ENCODE results near the gene NTNG1. TPM values are rescaled to one million over a fixed set of nuclear protein-coding genes. Genes with fewer than 3 reads are reported as not detected.

The NTNG1 gene
- total RNA-seq, 1 donor from 2014 or later: 0.83 TPM

DNA sequence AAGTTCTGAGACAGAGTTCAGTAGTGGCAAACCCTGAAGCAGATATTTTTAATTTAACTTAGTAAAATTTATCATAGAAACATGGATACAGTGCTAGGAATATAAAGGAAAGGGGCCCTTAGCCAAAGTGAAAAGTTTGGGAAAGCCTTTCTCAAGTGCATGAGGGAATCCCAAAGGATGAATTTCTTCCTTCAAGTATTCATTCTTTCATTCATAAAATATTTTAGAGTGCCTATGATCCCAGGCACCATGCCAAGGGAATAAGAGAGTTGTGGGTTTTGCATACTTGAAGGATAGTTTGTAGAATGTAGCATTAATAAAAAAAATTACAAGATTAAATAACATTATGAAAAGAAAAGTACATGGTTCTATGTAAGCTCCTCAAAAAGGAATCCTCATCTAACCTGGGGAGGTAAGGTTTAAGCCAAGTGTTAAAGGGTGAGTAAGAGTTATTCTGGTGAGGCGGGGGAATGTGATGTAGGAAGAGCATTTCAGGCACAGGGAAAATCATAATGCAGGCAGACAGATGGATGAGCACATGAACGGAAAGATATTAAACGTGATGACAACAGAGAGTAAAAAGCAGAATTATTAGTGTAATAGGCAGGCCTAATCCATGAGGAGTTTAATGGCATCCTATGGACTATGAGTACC is 40.4 kb upstream of the NTNG1 start:
- Mint-ChIP-seq H3K36me3 (no peaks in the 10 kb centered on the region), H3K4me1 (no peaks in the 10 kb centered on the region), H3K27me3 (ENCODE audit: low read depth) (peaks cover 5% of the 10 kb centered on the region), H3K4me3 (no peak overlapping the region), H3K27ac (no peak overlapping the region), H3K9me3 (peaks cover 10% of the 10 kb centered on the region)
- DNase-seq (ENCODE audit: low spot score in 2 of 2, unreplicated experiment in 2 of 2): no peak
- TF ChIP-seq, protein P1, sequence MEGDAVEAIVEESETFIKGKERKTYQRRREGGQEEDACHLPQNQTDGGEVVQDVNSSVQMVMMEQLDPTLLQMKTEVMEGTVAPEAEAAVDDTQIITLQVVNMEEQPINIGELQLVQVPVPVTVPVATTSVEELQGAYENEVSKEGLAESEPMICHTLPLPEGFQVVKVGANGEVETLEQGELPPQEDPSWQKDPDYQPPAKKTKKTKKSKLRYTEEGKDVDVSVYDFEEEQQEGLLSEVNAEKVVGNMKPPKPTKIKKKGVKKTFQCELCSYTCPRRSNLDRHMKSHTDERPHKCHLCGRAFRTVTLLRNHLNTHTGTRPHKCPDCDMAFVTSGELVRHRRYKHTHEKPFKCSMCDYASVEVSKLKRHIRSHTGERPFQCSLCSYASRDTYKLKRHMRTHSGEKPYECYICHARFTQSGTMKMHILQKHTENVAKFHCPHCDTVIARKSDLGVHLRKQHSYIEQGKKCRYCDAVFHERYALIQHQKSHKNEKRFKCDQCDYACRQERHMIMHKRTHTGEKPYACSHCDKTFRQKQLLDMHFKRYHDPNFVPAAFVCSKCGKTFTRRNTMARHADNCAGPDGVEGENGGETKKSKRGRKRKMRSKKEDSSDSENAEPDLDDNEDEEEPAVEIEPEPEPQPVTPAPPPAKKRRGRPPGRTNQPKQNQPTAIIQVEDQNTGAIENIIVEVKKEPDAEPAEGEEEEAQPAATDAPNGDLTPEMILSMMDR (IDR thresholded peaks at IDR 0.05; ENCODE audit: unreplicated experiment): no peak

- TF ChIP-seq, protein P1 (IDR thresholded peaks at IDR 0.05; ENCODE audit: unreplicated experiment): no peak
- DNase-seq (ENCODE audit: low spot score in 2 of 2, unreplicated experiment in 2 of 2): no peak
- no peaks in the 10 kb centered on the region for H3K9me3 Mint-ChIP-seq
- no peaks in the 10 kb centered on the region for H3K36me3 Mint-ChIP-seq
- H3K4me3 Mint-ChIP-seq: no peak overlapping the region
- H3K4me1 Mint-ChIP-seq: no peaks in the 10 kb centered on the region
- peaks cover 5% of the 10 kb centered on the region for H3K27me3 Mint-ChIP-seq (ENCODE audit: low read depth)
- H3K27ac Mint-ChIP-seq: no peak overlapping the region
Measured at GRCh38 chr1:107105914-107106313, 34.9 kb upstream of the NTNG1 start.

DNA sequence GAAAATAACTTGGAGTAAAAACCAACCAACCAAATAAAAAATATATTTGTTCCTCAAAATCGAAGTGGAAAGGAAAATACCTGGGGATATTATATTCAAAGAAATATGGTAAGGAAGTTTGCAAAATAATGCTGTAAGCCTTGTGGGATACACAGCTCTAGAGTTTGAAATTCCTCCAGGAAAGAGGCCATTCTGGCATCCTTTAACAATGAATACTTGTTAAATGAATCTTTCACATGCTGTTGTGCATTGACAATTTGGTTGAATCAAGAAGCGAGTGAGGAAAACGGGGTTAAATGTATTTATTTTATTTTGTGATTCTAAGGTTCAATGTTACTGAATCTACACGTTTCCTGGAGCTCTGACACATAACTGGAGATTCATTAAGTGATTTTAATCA is 30.5 kb upstream of the NTNG1 start:
- Mint-ChIP-seq H3K4me3 (no peak overlapping the region), H3K27me3 (ENCODE audit: low read depth) (no peaks in the 10 kb centered on the region), H3K27ac (no peak overlapping the region), H3K36me3 (no peaks in the 10 kb centered on the region), H3K9me3 (no peaks in the 10 kb centered on the region), H3K4me1 (no peaks in the 10 kb centered on the region)
- TF ChIP-seq, protein P1 (IDR thresholded peaks at IDR 0.05; ENCODE audit: unreplicated experiment): no peak
- no peak for DNase-seq (ENCODE audit: low spot score in 2 of 2, unreplicated experiment in 2 of 2)

- Mint-ChIP-seq H3K36me3 (no peaks in the 10 kb centered on the region), H3K27ac (no peak overlapping the region), H3K4me3 (no peak overlapping the region), H3K27me3 (ENCODE audit: low read depth) (peaks cover 15% of the 10 kb centered on the region), H3K9me3 (no peaks in the 10 kb centered on the region), H3K4me1 (no peaks in the 10 kb centered on the region)
- TF ChIP-seq, protein P1 (IDR thresholded peaks at IDR 0.05; ENCODE audit: unreplicated experiment): no peak
- no peak for DNase-seq (ENCODE audit: low spot score in 2 of 2, unreplicated experiment in 2 of 2)
Measured at GRCh38 chr1:107116306-107116790, 24.5 kb upstream of the NTNG1 start.

DNA sequence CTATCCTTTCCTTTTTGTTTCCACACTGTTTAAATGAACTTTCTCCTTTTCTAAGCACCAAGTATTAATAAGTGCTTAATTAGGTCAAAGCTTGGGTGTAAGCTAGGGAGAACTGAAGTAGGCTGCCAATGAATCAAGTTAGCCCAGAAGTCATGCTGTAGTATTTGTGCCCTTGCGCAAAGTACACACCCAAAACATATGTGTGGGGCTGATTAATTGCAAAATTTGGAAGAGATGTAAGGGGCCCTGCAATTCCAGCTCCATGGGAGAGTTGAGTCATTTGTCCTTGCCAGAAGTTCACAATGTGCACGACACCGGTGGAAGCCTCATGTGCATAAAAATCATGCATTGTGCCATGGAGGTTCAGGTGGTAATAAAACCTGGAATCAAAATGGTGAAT is 18.6 kb upstream of the NTNG1 start:
- DNase-seq (ENCODE audit: low spot score in 2 of 2, unreplicated experiment in 2 of 2): no peak
- H3K4me3 Mint-ChIP-seq: no peak overlapping the region
- H3K4me1 Mint-ChIP-seq: no peaks in the 10 kb centered on the region
- H3K27me3 Mint-ChIP-seq (ENCODE audit: low read depth): peaks cover 35% of the 10 kb centered on the region
- no peaks in the 10 kb centered on the region for H3K9me3 Mint-ChIP-seq
- no peak overlapping the region for H3K27ac Mint-ChIP-seq
- no peaks in the 10 kb centered on the region for H3K36me3 Mint-ChIP-seq
- TF ChIP-seq, protein P1 (IDR thresholded peaks at IDR 0.05; ENCODE audit: unreplicated experiment): no peak
